ENCODE results near the gene HOXA7. TPM values are rescaled to one million over a fixed set of nuclear protein-coding genes. Genes with fewer than 3 reads are reported as not detected.

Gene HOXA7
- total RNA-seq, 3 donors from 2014 or later: 4.6 to 8.8 (median 6.2) TPM

DNA sequence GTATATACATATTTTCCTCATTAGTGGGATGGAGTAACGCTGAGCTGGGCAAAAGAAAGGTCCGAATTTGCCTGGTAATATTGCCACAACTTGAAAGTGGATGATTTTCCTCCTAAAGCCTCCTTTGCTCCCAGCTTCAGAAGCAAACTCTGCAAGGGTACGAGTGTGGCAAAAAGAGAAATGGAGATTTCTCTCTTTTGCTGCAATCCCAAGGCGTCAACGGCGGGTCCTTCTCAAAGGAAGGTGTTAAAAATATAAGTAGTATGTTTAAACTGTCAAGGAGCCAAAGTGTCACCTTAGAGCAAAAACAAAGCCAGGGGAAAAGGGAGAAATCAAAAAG is 41.6 kb downstream of the HOXA7 start:
- Histone ChIP-seq H3K36me3 (no peaks in the 10 kb centered on the region), H3K27me3 (no peaks in the 10 kb centered on the region), H3K4me1 (peaks cover 0 to 3% of the 10 kb centered on the region in 2 donors), H3K9me3 (no peaks in the 10 kb centered on the region), H3K4me3 (peak overlapping the region; percentile 28 to 90 (median 73)), H3K27ac (peak overlapping the region; percentile 98 to 100)
- intact Hi-C loops (cut with DNase I; ENCODE audit: low total_unique reads): no loop called here
- TF ChIP-seq, protein P1, sequence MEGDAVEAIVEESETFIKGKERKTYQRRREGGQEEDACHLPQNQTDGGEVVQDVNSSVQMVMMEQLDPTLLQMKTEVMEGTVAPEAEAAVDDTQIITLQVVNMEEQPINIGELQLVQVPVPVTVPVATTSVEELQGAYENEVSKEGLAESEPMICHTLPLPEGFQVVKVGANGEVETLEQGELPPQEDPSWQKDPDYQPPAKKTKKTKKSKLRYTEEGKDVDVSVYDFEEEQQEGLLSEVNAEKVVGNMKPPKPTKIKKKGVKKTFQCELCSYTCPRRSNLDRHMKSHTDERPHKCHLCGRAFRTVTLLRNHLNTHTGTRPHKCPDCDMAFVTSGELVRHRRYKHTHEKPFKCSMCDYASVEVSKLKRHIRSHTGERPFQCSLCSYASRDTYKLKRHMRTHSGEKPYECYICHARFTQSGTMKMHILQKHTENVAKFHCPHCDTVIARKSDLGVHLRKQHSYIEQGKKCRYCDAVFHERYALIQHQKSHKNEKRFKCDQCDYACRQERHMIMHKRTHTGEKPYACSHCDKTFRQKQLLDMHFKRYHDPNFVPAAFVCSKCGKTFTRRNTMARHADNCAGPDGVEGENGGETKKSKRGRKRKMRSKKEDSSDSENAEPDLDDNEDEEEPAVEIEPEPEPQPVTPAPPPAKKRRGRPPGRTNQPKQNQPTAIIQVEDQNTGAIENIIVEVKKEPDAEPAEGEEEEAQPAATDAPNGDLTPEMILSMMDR (IDR thresholded peaks at IDR 0.05): no peak
- TF ChIP-seq POLR2AphosphoS5 (IDR thresholded peaks at IDR 0.05): no peak
- no peak for TF ChIP-seq POLR2A (IDR thresholded peaks at IDR 0.05)
- no peak for DNase-seq (ENCODE audit: low spot score in 2 of 2)

DNA sequence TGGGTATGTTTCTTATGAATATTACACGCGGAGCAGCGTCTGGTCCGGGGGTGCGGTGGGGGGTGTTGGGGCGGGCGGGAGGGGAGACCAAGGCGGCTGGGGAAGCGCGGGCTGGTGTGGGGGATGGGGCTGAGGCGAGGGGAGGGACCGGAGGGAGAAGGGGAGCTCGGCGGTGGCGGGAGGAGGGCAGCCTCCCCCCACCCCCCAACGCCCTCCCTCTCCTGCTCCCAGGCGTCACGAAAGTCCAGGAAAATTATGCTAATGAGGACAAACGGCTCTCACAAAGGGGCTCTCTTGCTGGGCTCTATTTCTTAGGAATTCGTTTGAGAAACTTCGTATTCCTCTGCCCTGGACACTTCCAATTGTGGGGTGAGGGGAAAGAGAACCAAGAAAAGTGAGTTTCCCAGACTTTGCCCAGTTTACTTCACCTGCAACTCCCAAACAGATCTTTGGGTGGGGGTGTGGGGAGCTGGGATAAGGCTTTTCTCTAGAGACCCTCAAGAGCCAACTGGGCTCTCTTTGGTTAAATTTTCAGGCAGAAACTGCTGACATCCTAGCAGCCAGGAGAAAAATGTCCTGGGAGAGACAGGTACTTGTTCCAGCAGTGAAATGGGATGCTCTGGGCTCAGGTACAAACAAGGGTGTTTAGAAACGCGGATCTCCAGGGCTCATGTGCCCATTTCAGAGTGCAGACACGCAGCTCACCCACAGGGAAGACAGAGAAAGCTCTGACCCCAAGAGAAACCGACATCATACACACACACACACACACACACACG is 42.3 kb downstream of the HOXA7 start:
- Histone ChIP-seq H3K4me3 (peak overlapping the region; percentile 54 to 90 (median 73)), H3K9me3 (no peaks in the 10 kb centered on the region), H3K27ac (peak overlapping the region; percentile 98 to 100), H3K4me1 (peaks cover 0 to 3% of the 10 kb centered on the region in 2 donors), H3K36me3 (no peaks in the 10 kb centered on the region), H3K27me3 (no peaks in the 10 kb centered on the region)
- intact Hi-C loops (cut with DNase I; ENCODE audit: low total_unique reads): no loop called here
- TF ChIP-seq, protein P1 (IDR thresholded peaks at IDR 0.05): peak in 1 of 3 donors; percentile 18
- TF ChIP-seq POLR2A (IDR thresholded peaks at IDR 0.05): no peak
- peak in 1 of 2 donors; percentile 64 for DNase-seq (ENCODE audit: low spot score in 2 of 2)

DNA sequence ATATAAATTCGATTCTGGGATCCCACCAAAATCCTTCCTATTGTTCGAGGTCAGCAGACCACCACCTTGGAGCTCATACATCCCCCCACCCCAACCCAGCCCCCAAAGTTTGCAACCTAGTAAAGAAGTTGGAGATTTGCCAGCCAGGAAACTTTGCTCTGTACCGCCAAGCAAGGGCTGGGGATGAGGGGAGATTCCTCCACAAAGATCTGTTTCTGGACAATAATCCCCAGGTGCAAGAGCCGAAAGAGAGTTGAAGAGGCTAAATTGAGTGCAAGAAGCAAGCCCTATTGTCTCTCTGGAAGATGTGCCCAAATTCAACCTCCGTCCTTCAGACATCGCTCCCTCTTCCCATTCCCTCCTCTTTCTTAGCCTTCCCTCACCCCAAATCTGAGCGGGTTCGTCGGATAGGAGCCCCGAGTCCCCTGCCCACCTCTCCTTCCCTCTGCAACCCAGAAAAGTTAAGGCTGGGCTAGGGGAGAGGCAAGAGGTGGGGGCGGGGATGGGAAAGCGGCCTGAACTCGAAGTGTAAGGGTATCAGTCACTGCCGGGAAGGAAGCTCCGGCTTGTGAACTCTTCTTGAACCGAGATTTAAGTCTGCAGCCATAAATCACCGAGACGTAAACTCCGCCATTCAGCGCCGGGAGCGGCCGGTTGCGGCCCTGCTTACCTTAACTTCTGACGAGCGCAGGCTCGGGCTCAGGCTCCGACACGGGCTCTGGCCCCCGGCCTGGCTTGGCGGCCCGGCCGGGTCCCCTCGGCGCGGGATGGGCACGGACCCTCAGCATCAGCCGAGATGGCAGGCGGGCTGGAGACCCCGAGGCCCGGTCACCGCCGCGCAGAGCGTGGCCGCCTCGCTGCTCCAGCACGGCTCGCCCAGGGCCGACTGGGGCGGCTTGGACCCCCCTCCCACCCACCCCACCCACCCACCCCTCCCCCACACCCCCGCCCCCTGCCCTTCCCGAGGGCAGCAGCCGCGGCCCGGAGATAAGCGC is 43.2 kb downstream of the HOXA7 start:
- intact Hi-C loops (cut with DNase I; ENCODE audit: low total_unique reads): no loop called here
- Histone ChIP-seq H3K27me3 (no peaks in the 10 kb centered on the region), H3K4me3 (peak overlapping the region; percentile 54 to 90 (median 73)), H3K27ac (peak overlapping the region; percentile 98 to 100), H3K36me3 (no peaks in the 10 kb centered on the region), H3K9me3 (no peaks in the 10 kb centered on the region), H3K4me1 (no peaks in the 10 kb centered on the region)
- peak in 1 of 2 donors; percentile 23 for DNase-seq (ENCODE audit: low spot score in 2 of 2)
- TF ChIP-seq, protein P1 (IDR thresholded peaks at IDR 0.05): no peak
- TF ChIP-seq POLR2AphosphoS5 (IDR thresholded peaks at IDR 0.05): peak; percentile 40 to 57 (median 48)

DNA sequence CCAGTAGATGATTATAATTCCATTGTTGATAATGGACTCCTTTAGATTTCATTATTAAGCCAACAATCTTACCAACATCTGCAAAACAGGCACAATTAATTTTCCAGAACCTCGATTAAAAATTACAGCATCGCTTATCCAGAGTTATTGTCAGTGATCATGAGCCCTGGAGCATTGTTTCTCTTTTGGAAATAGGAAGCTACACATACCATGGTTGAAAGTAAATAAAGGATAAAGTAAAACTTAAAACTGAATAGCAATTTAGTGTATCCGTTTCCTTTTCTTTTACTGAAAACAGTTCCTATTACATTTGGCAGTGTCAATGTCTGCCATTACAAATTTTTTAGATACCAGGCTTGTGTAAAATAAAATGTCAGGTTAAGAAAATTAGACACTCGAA is 44.1 kb downstream of the HOXA7 start:
- no peaks in the 10 kb centered on the region for H3K27me3 ChIP-seq

More for the DNA sequence above, 44.1 kb downstream of the HOXA7 start:
- Histone ChIP-seq H3K4me3 (peak overlapping the region in 2 of 3 donors; percentile 73 to 90), H3K36me3 (no peaks in the 10 kb centered on the region), H3K27ac (peak overlapping the region; percentile 98 to 100), H3K9me3 (no peaks in the 10 kb centered on the region), H3K4me1 (no peaks in the 10 kb centered on the region)
- TF ChIP-seq POLR2AphosphoS5 (IDR thresholded peaks at IDR 0.05) (no peak), POLR2A (IDR thresholded peaks at IDR 0.05) (no peak)
- TF ChIP-seq, protein P1 (IDR thresholded peaks at IDR 0.05): no peak
- no peak for DNase-seq (ENCODE audit: low spot score in 2 of 2)
- intact Hi-C loops (cut with DNase I; ENCODE audit: low total_unique reads): no loop called here
